GM19372 (cell line): Measurements from ENCODE around the gene SRSF3.

Source experiments
- ATAC-seq: cut with Tn5 transposase; IDR thresholded peaks from one replicate; pipeline ENCODE4 v1.9.1; 2021; ENCODE audit warnings: mild to moderate bottlenecking, low read depth, moderate library complexity; ENCODE audit not compliant: unreplicated experiment

The SRSF3 gene

GRCh38 chr6:36594029-36594815 lies at the start of gene SRSF3:
Gene SRSF3, plus strand, starts transcription at chr6:36594362. Its CDS starts 2,401 bp downstream, at chr6:36596763.
- ATAC-seq, result peak; percentile 81

- ATAC-seq, result no peak
These were observed 48.3 kb upstream of the SRSF3 start for GRCh38 chr6:36545767-36546307.

GRCh38 chr6:36546308-36546919 lies 47.7 kb upstream of the SRSF3 start:
- ATAC-seq, result no peak

GRCh38 chr6:36546920-36547645 lies 47.1 kb upstream of the SRSF3 start, which contains the start of gene STK38:
Gene STK38, minus strand, starts transcription at chr6:36547479. Its CDS starts 7,277 bp downstream, at chr6:36540202.
- ATAC-seq, result peak; percentile 75

GRCh38 chr6:36547646-36548400 lies 46.3 kb upstream of the SRSF3 start:
- no peak for ATAC-seq

GRCh38 chr6:36548401-36548743 lies 45.8 kb upstream of the SRSF3 start:
- ATAC-seq, result no peak

GRCh38 chr6:36550473-36551000 lies 43.6 kb upstream of the SRSF3 start:
- no peak for ATAC-seq

GRCh38 chr6:36555750-36556252 lies 38.4 kb upstream of the SRSF3 start:
- ATAC-seq, result no peak

- no peak for ATAC-seq
These were observed 37.9 kb upstream of the SRSF3 start for GRCh38 chr6:36556281-36556680.

GRCh38 chr6:36559011-36559793 lies 35.0 kb upstream of the SRSF3 start:
- no peak for ATAC-seq

GRCh38 chr6:36560822-36561221 lies 33.3 kb upstream of the SRSF3 start:
- no peak for ATAC-seq

- no peak for ATAC-seq
These were observed 30.8 kb upstream of the SRSF3 start for GRCh38 chr6:36563237-36563927.

GRCh38 chr6:36563928-36564284 lies 30.3 kb upstream of the SRSF3 start:
- ATAC-seq, result no peak

GRCh38 chr6:36566418-36566905 lies 27.7 kb upstream of the SRSF3 start:
- ATAC-seq, result no peak

- ATAC-seq, result no peak
These were observed 23.9 kb upstream of the SRSF3 start for GRCh38 chr6:36570264-36570663.

GRCh38 chr6:36571122-36572043 lies 22.8 kb upstream of the SRSF3 start:
- ATAC-seq, result no peak
